ENCODE measurements around the gene COL3A1.

Gene COL3A1

GRCh38 chr2:188973641-188974040 lies 532 bp upstream of the COL3A1 start:
- no peak for DNase-seq (ENCODE audit: insufficient read length, low spot score)
- FAIRE-seq, result no peak

- no peak for FAIRE-seq
- DNase-seq (ENCODE audit: insufficient read length, low spot score), result no peak
Measured at GRCh38 chr2:188975497-188976102, 1.4 kb downstream of the COL3A1 start.

DNA sequence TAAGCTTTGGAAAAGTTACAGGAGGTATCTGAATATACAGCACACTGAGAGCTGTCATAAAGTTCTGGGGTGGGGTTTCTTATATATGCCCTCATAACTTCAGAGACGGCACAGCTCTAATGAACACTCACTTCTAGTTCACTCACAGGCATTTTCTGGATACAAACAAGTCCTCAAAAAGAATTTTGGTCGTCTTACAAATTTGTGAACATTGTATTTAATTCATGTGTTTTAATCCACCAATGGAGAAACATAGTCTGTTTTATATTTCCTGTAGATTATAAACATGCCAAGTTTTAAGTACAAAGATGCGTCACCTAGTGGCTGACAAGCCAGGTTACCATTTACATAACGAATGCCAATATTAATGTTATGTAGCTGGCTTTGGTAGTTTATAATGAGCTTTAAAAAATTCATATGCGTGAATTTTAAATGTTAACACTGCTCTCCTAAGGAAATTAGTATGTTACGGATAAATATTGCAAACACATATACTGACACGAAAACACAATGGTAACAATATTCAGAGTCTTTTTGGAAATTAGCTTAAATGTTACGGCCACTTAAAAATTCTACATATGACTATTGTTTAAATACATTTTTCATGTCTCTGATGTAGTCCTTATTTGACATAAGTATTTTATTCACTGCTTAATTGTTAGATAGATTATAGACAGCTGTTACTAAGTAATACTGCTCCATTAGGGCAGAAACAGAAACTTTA lies 2.5 kb downstream of the COL3A1 start:
- FAIRE-seq (no peak), DNase-seq (ENCODE audit: insufficient read length, low spot score) (no peak)

DNA sequence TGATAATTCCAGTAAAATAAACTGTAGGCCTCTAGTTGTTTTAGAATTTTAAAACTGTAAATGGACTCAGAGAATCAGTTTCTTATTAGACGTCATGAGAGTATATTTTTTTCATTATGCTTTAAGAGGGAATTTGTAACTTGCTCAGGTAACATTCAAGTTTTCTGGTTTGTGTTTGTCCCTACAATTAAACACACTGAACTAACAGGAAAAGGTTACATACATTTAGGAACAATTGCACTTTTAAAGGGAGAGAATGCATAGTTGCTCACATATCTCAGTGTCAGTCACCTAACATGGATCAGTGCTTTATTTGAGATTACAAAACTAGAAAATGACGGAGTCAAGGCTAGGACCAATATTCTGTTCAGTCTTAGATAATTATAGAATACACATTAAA lies 3.1 kb downstream of the COL3A1 start:
- FAIRE-seq, result no peak
- DNase-seq (ENCODE audit: insufficient read length, low spot score), result no peak

DNA sequence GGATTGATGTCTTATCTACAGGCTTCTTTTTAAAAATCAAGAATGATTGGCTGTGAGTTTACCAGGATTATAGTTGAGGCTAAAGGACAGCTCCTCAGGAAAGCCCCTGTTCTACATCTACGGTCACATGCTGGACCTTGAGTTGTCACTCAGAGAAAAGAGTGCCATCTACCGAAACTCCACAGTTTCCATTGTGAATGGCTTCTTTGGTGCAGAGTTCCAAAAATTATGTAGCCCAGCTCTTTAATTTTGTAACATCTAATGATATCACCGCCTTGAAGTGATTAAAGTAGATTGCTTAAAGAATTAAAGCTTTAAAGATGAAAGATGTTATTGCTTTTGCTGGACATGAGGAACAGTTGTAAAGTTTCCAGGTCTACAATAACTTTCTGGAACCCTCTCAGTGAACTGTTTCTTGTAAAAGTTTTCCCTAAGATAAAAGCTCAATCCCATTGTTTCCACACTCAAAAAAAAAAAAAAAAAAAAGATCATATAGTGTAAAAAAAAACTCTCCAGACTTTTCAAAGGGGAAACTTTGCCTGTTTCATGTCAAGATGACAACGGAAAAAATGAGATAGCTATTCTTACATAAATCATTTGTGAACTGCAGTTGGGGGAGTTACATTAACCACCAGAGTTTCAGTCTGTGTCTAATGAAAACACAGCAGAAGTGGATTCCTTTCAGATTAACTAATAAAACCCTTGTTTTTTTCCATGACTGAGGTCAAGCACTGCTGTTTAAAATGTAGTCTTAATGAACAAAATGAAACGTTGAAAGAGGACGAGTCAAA lies 4.3 kb downstream of the COL3A1 start:
- FAIRE-seq, result peak; percentile 82
- DNase-seq (ENCODE audit: insufficient read length, low spot score), result peak; percentile 7

- DNase-seq (ENCODE audit: insufficient read length, low spot score), result no peak
- FAIRE-seq, result peak; percentile 21
Measured at GRCh38 chr2:188979187-188980114, 5.3 kb downstream of the COL3A1 start.

GRCh38 chr2:188983427-188984064 lies 9.4 kb downstream of the COL3A1 start:
- FAIRE-seq (peak; percentile 60), DNase-seq (ENCODE audit: insufficient read length, low spot score) (no peak)

DNA sequence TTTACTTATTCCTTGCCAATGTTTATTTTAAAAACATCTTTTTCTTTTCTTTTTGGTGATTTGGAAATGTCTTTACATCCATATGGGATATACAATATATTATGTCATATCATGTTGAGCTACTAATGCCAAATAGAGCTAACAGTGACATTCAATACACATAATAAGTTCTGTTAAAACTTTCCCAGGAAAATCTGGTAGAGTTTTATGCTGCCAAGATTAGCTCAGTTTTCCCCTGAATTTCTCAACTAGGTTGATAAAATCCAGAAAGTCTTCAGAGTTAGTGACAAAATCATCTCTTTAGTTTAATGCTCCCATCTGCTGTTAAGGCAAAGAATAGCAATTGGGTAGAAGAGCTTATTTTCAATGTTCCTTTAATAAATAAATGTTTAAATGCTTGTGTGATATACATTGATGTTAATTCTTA lies 9.9 kb downstream of the COL3A1 start:
- DNase-seq (ENCODE audit: insufficient read length, low spot score), result no peak
- peak; percentile 28 for FAIRE-seq

DNA sequence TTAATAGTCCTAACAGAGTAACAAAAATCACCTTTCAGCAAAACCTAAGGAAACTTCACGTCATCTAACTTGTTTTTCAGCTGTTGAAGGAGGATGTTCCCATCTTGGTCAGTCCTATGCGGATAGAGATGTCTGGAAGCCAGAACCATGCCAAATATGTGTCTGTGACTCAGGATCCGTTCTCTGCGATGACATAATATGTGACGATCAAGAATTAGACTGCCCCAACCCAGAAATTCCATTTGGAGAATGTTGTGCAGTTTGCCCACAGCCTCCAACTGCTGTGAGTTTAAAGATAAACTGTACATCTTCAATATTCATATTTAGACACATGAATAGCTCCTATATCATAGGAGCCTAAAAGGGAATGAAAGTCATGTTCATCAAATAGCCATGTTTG lies 10.5 kb downstream of the COL3A1 start:
- FAIRE-seq (no peak), DNase-seq (ENCODE audit: insufficient read length, low spot score) (no peak)

DNA sequence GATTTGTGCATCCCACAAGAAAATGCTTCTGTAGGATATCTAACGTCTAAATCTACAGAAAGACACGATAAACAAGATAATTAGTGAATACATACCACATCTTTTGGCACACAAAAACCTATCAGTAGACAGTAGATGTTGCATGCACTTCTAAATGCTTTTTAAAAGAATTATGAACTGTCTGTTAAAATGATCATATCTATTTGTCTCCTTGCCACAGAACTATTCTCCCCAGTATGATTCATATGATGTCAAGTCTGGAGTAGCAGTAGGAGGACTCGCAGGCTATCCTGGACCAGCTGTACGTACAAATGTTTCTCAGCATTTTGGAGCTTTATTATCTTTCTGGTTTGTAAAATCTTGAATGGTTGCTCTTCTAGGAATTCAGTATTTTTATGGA lies 12.7 kb downstream of the COL3A1 start:
- DNase-seq (ENCODE audit: insufficient read length, low spot score) (no peak), FAIRE-seq (no peak)

DNA sequence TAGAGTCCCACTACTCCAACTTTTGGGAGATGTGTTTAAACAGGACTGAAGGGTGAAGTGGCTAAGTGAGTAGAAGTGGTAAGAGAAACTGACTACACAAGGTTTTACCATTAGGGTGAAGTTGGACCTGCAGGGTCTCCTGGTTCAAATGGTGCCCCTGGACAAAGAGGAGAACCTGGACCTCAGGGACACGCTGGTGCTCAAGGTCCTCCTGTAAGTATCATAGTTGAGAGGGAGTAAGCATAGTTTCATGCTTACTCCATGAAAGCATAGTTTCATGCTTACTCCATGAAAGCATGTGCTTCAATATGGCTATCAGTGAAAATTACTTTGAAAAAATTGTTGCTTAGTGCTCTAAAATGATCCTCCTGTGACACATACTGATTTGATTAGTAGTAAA lies 19.1 kb downstream of the COL3A1 start:
- FAIRE-seq, result no peak

DNA sequence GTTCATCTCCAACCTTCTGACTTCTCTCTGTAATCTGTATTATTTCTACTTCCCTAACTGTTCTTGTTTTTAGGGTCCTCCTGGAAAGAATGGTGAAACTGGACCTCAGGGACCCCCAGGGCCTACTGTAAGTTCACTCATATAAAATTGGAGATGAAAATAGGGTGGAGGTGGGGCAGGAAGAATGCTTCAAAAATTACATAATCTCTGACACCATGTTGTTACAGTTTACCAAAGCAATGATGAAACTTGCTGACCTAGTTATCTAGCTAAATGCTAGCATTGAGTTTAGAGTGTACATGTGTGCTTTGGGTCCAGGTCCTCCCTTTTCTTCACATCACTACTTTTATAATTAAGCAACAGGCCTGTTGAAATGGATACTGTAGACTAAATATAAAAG lies 23.1 kb downstream of the COL3A1 start:
- DNase-seq (ENCODE audit: insufficient read length, low spot score), result no peak

More for the DNA sequence above, 19.1 kb downstream of the COL3A1 start:
- no peak for DNase-seq (ENCODE audit: insufficient read length, low spot score)

GRCh38 chr2:189000221-189000620 lies 26.0 kb downstream of the COL3A1 start:
- DNase-seq (ENCODE audit: insufficient read length, low spot score) (no peak), FAIRE-seq (no peak)

More for the DNA sequence above, 23.1 kb downstream of the COL3A1 start:
- no peak for FAIRE-seq

GRCh38 chr2:189002079-189002478 lies 27.9 kb downstream of the COL3A1 start:
- FAIRE-seq (no peak), DNase-seq (ENCODE audit: insufficient read length, low spot score) (no peak)

- DNase-seq (ENCODE audit: insufficient read length, low spot score) (no peak), FAIRE-seq (no peak)
Measured at GRCh38 chr2:189008555-189009262, 34.5 kb downstream of the COL3A1 start.

DNA sequence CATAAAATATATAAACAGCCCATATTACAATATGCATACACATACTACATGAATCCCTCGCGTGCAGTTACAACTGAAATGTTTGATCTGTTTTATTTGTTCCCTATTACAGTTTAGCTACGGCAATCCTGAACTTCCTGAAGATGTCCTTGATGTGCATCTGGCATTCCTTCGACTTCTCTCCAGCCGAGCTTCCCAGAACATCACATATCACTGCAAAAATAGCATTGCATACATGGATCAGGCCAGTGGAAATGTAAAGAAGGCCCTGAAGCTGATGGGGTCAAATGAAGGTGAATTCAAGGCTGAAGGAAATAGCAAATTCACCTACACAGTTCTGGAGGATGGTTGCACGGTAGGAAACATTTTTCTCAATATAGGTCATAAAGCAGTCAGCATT lies 36.4 kb downstream of the COL3A1 start:
- DNase-seq (ENCODE audit: insufficient read length, low spot score), result no peak

DNA sequence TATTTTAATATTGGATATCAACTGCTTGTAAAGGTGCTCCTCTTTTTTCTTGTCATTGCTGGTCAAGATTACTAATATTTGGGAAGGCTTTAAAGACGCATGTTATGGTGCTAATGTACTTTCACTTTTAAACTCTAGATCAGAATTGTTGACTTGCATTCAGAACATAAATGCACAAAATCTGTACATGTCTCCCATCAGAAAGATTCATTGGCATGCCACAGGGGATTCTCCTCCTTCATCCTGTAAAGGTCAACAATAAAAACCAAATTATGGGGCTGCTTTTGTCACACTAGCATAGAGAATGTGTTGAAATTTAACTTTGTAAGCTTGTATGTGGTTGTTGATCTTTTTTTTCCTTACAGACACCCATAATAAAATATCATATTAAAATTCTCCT lies 38.2 kb downstream of the COL3A1 start:
- no peak for FAIRE-seq
- DNase-seq (ENCODE audit: insufficient read length, low spot score), result no peak

More for the DNA sequence above, 36.4 kb downstream of the COL3A1 start:
- no peak for FAIRE-seq

- DNase-seq (ENCODE audit: insufficient read length, low spot score), result no peak
- FAIRE-seq, result no peak
Measured at GRCh38 chr2:189013031-189013430, 38.9 kb downstream of the COL3A1 start.

- FAIRE-seq, result no peak
- no peak for DNase-seq (ENCODE audit: insufficient read length, low spot score)
Measured at GRCh38 chr2:189013671-189014448, 39.7 kb downstream of the COL3A1 start.
